Mesendoderm (in vitro differentiated cells): ENCODE results near the gene RNF38. TPM values are rescaled to one million over a fixed set of nuclear protein-coding genes. Genes with fewer than 3 reads are reported as not detected.
"Not testable (repeated sequence)": the region's sequence is repeated elsewhere in the genome, so short reads cannot be mapped to it uniquely, and the experiment has no call there.

Source experiments
- DNase-seq: peaks from one replicate; pipeline ENCODE4 v3.0.0; 2013
- H2AK5ac ChIP-seq: 2 replicates; pipeline ENCODE4 v1.6.1; 2013; ENCODE audit warnings: low read length, inconsistent platforms
- H2BK120ac ChIP-seq: 2 replicates; pipeline ENCODE4 v1.6.1; 2013; ENCODE audit warnings: low read depth, mild to moderate bottlenecking, low read length, moderate library complexity, mixed read lengths
- H2BK15ac ChIP-seq: replicated peaks from 2 replicates; pipeline ENCODE4 v1.6.1; 2013; ENCODE audit warnings: low read depth, mild to moderate bottlenecking, moderate library complexity
- H2BK5ac ChIP-seq: 2 replicates; pipeline ENCODE4 v1.6.1; 2013; ENCODE audit warnings: low read length, inconsistent platforms
- H3K18ac ChIP-seq: 2 replicates; pipeline ENCODE4 v1.6.1; 2013; ENCODE audit warnings: mild to moderate bottlenecking, low read length, mixed read lengths
- H3K23ac ChIP-seq: one replicate; pipeline ENCODE4 v1.6.1; 2013; ENCODE audit warnings: low read length
- H3K27ac ChIP-seq: 2 replicates; pipeline ENCODE4 v1.5.1; 2013; ENCODE audit warnings: low read depth, mild to moderate bottlenecking, inconsistent platforms, low read length, moderate library complexity
- H3K27me3 ChIP-seq: 2 replicates; pipeline ENCODE4 v1.6.1; 2013; ENCODE audit warnings: low read length, control low read depth, mild to moderate bottlenecking, inconsistent platforms; ENCODE audit not compliant: insufficient read depth, poor library complexity
- H3K36me3 ChIP-seq: 2 replicates; pipeline ENCODE4 v1.6.1; 2013; ENCODE audit warnings: low read length, inconsistent platforms; ENCODE audit not compliant: control insufficient read depth, insufficient read depth
- H3K4ac ChIP-seq: one replicate; pipeline ENCODE4 v1.6.1; 2013; ENCODE audit warnings: low read depth, mild to moderate bottlenecking, low read length, moderate library complexity
- H3K4me1 ChIP-seq: 2 replicates; pipeline ENCODE4 v1.6.1; 2013; ENCODE audit warnings: low read depth, low read length, inconsistent platforms; ENCODE audit not compliant: control insufficient read depth
- H3K4me2 ChIP-seq: 2 replicates; pipeline ENCODE4 v1.6.1; 2013; ENCODE audit warnings: low read length
- H3K4me3 ChIP-seq: 2 replicates; pipeline ENCODE4 v1.5.1; 2013; ENCODE audit warnings: mild to moderate bottlenecking, low read length
- H3K56ac ChIP-seq: one replicate; pipeline ENCODE4 v1.6.1; 2013; ENCODE audit warnings: low read length
- H3K79me1 ChIP-seq: 2 replicates; pipeline ENCODE4 v1.6.1; 2013; ENCODE audit warnings: low read length, inconsistent platforms
- H3K79me2 ChIP-seq: 2 replicates; pipeline ENCODE4 v1.6.1; 2013; ENCODE audit warnings: mild to moderate bottlenecking, low read length; ENCODE audit not compliant: control insufficient read depth, insufficient read depth
- H3K9ac ChIP-seq: 2 replicates; pipeline ENCODE4 v1.6.1; 2013; ENCODE audit warnings: low read length, inconsistent platforms
- H4K5ac ChIP-seq: one replicate; pipeline ENCODE4 v1.6.1; 2013; ENCODE audit warnings: low read length
- H4K8ac ChIP-seq: one replicate; pipeline ENCODE4 v1.6.1; 2013; ENCODE audit warnings: low read depth, mild to moderate bottlenecking, control low read depth, low read length, moderate library complexity
- WGBS: extraction: QIAGEN DNeasy Blood & Tissue Kit; methylation state at CpG from one replicate; pipeline ENCODE4 v1.1.7; 2013; ENCODE audit warnings: low lambda C conversion rate, missing lambda C conversion rate; ENCODE audit not compliant: insufficient coverage; ENCODE audit errors: extremely low coverage; 5-methylcytosine and 5-hydroxymethylcytosine counted together
- polyA plus RNA-seq, 2 experiments: library from polyadenylated mRNA; stranded (reverse); fragments of 200-250 nt; gene quantifications; one replicate each; pipeline ENCODE4 v1.2.3, GENCODE V29; 2013

Gene RNF38
- 22.1 TPM for polyA plus RNA-seq (2013, experiment 1 of 2)
- 20.9 TPM for polyA plus RNA-seq (2013, experiment 2 of 2)

DNA sequence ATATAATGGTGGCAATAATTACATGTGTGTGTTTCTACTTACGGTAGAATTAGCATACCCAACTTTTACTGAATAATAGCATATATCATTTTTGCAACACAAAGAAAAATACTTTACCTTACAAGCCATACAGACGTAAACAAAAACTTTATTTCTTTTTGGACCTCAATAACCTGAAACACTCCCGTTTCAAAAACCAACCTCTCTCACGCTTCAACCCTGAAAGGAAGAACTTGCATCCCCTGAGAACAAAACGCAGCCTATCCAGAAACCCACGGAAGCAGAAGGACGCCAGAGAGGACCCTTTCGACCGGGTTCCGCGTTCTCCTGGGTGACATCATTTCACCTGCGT lies at the start of gene RNF38:
Gene RNF38 (minus strand): TSS at position 290 of the 352 bp plus-strand sequence. CDS start 161 bp downstream, at position 129.
- peak within 1 kb of the TSS; percentile 96 for H3K18ac ChIP-seq
- peak within 1 kb of the TSS; percentile 49 for H3K4ac ChIP-seq
- H3K27ac ChIP-seq = peak within 1 kb of the TSS; percentile 98
- peak within 1 kb of the TSS; percentile 85 for H3K4me2 ChIP-seq
- peak within 1 kb of the TSS; percentile 99 for H3K56ac ChIP-seq
- H3K36me3 ChIP-seq = no peaks in the 10 kb centered on the region
- H3K9ac ChIP-seq = peak within 1 kb of the TSS; percentile 95
- H3K4me1 ChIP-seq = peaks cover 2% of the 10 kb centered on the region
- no peak within 1 kb of the TSS for H4K5ac ChIP-seq
- H2BK5ac ChIP-seq = peak within 1 kb of the TSS; percentile 50
- H3K27me3 ChIP-seq = no peaks in the 10 kb centered on the region
- H3K79me2 ChIP-seq = peaks cover 47% of the 10 kb centered on the region
- no peak within 1 kb of the TSS for H2AK5ac ChIP-seq
- no CpG with 5 or more reads among the region's 12 CpGs for WGBS
- no peak for DNase-seq
- peaks cover 7% of the 10 kb centered on the region for H3K79me1 ChIP-seq
- peak within 1 kb of the TSS; percentile 76 for H3K23ac ChIP-seq
- H2BK15ac ChIP-seq = no peak within 1 kb of the TSS
- H4K8ac ChIP-seq = peak within 1 kb of the TSS; percentile 30
- H2BK120ac ChIP-seq = no peak within 1 kb of the TSS
- H3K4me3 ChIP-seq = peak within 1 kb of the TSS; percentile 96

DNA sequence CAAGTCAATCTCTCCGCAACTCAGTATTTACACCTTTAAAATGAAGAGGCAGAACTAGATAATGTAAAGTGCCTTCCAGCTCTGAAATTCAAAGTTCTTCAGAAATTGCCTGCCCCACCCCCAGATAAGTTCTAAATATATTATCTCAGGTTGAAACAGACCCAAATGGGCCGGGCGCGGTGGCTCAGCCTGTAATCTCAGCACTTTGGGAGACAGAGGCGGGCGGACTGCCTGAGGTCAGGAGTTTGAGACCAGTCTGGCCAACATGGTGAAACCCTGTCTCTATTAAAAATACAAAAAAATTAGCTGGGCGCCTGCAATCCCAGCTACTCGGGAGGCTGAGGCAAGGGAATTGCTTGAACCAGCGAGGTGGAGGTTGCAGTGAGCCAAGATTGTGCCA lies 48.5 kb upstream of the RNF38 start:
- not testable (repeated sequence) for H3K79me1 ChIP-seq, H3K27me3 ChIP-seq, H2AK5ac ChIP-seq, H4K8ac ChIP-seq, H3K56ac ChIP-seq, H3K4me1 ChIP-seq, H2BK120ac ChIP-seq, DNase-seq, H2BK5ac ChIP-seq, H3K23ac ChIP-seq, H3K4me3 ChIP-seq, H3K27ac ChIP-seq, H3K36me3 ChIP-seq, H3K4me2 ChIP-seq, H2BK15ac ChIP-seq, H3K18ac ChIP-seq, H4K5ac ChIP-seq, H3K4ac ChIP-seq, H3K9ac ChIP-seq
- H3K79me2 ChIP-seq = peaks cover 24% of the 10 kb centered on the region
- no CpG with 5 or more reads among the region's 9 CpGs for WGBS

DNA sequence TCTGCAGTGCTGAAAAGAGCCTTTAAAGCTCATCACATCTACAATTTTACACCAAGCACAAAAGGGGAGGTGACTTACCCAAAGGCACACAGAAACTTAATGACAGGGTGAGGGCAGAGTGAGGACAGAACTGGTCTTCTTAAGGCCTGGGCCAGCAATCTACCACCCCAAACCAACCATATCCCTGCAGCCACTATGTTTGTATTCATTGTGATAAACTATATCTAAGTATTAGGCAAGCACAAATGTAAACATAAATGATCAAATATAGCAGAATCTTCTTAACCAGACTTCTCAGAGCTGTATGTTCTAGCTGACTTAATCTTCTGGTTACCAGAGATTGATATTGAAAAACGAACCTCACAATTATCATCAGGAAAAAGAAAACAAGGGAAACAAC lies 47.9 kb upstream of the RNF38 start:
- Histone ChIP-seq H3K27me3 (no peaks in the 10 kb centered on the region), H3K36me3 (no peaks in the 10 kb centered on the region), H4K8ac (no peak overlapping the region), H3K79me2 (peaks cover 26% of the 10 kb centered on the region), H3K18ac (no peak overlapping the region), H2BK15ac (no peak overlapping the region), H3K79me1 (peaks cover 8% of the 10 kb centered on the region), H3K9ac (no peak overlapping the region), H3K27ac (no peak overlapping the region), H3K4me3 (no peak overlapping the region), H4K5ac (no peak overlapping the region), H3K4me1 (no peaks in the 10 kb centered on the region), H3K4ac (no peak overlapping the region), H2AK5ac (no peak overlapping the region), H3K56ac (no peak overlapping the region), H2BK5ac (no peak overlapping the region), H3K4me2 (no peak overlapping the region), H2BK120ac (no peak overlapping the region), H3K23ac (no peak overlapping the region)
- DNase-seq = no peak
- WGBS = no CpG with 5 or more reads among the region's 1 CpG

DNA sequence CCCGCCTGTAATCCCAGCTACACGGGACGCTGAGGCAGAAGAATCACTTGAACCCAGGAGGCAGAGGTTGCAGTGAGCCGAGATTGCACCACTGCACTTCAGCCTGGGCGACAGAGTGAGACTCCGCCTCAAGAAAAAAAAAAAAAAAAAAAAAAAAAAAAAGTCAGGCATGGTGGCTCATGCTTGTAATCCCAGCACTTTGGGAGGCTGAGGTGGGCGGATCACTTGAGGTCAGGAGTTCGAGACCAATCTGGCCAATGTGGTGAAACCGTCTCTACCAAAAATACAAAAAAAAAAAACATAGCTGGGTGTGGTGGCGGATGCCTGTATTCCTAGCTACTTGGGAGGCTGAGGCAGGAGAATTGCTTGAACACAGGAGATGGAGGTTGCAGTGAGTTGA lies 46.6 kb upstream of the RNF38 start:
- H2BK15ac ChIP-seq, H3K18ac ChIP-seq, H3K4me1 ChIP-seq, H3K23ac ChIP-seq, H3K4ac ChIP-seq, H2BK120ac ChIP-seq, H3K56ac ChIP-seq, H3K9ac ChIP-seq, DNase-seq, H4K8ac ChIP-seq, H4K5ac ChIP-seq, H3K4me2 ChIP-seq, H2AK5ac ChIP-seq, H3K36me3 ChIP-seq, H3K4me3 ChIP-seq, H2BK5ac ChIP-seq, H3K27me3 ChIP-seq, H3K27ac ChIP-seq: not testable (repeated sequence)
- peaks cover 32% of the 10 kb centered on the region for H3K79me2 ChIP-seq
- H3K79me1 ChIP-seq = peaks cover 11% of the 10 kb centered on the region
- WGBS = no CpG with 5 or more reads among the region's 10 CpGs

DNA sequence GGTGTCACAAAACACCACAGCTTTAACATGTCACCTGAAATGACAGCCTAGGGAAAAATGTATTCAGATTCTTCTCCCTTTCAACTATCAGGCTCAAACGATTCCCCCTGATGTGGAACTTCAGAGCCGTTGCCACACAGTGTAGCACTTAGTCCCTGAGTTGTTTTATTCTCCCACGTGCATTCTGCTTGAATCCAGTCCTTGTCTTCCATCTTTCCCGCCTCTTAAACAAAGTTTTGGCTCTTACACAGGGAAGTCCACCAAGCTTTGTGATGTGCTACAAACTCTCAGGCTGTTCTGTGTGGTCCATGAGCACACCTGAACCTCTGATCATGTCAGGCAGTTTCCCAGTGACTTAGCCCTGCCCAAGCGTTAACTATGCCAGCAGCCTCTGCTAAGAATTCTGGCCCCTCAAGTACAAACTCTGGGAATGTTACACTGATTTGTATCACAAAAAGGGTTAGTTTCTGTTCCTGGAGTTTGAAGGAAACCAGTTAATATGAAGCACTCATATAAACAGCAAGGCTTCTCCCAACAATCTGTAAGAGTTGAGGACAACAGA lies 45.8 kb upstream of the RNF38 start:
- no peak overlapping the region for H2AK5ac ChIP-seq
- peaks cover 11% of the 10 kb centered on the region for H3K79me1 ChIP-seq
- peaks cover 35% of the 10 kb centered on the region for H3K79me2 ChIP-seq
- no peaks in the 10 kb centered on the region for H3K36me3 ChIP-seq
- H2BK120ac ChIP-seq = no peak overlapping the region
- H3K9ac ChIP-seq = no peak overlapping the region
- H3K27ac ChIP-seq = no peak overlapping the region
- H2BK15ac ChIP-seq = no peak overlapping the region
- no peak overlapping the region for H3K4me3 ChIP-seq
- no peak overlapping the region for H4K8ac ChIP-seq
- H3K18ac ChIP-seq = no peak overlapping the region
- no peak overlapping the region for H3K23ac ChIP-seq
- no peak overlapping the region for H2BK5ac ChIP-seq
- peak; percentile 33 for DNase-seq
- no peak overlapping the region for H3K56ac ChIP-seq
- H3K27me3 ChIP-seq = no peaks in the 10 kb centered on the region
- H3K4me1 ChIP-seq = peaks cover 4% of the 10 kb centered on the region
- whole genome bisulfite sequencing = no CpG with 5 or more reads among the region's 5 CpGs
- H3K4ac ChIP-seq = no peak overlapping the region
- no peak overlapping the region for H4K5ac ChIP-seq
- no peak overlapping the region for H3K4me2 ChIP-seq

DNA sequence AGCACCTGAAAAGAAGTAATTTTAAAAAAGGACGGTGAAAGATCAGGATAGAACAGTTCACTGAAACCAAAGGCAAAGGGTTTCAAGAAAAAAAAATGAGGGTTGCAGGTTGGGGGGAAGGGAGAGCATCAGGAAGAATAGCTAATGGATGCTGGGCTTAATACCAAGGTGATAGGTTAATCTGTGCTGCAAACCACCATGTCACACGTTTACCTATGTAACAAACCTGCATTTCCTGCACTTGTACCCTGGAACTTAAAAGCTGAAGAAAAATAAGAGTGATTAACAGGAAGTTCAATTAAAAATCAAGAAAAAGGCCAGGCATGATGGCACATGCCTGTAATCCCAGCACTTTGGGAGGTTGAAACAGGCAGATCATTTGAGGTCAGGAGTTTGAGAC lies 44.1 kb upstream of the RNF38 start:
- H3K79me2 ChIP-seq = peaks cover 37% of the 10 kb centered on the region
- H3K27me3 ChIP-seq = no peaks in the 10 kb centered on the region
- H3K18ac ChIP-seq = no peak overlapping the region
- no peak overlapping the region for H3K9ac ChIP-seq
- no peak overlapping the region for H3K4me2 ChIP-seq
- no peaks in the 10 kb centered on the region for H3K36me3 ChIP-seq
- H3K27ac ChIP-seq = no peak overlapping the region
- no peak for DNase-seq
- H3K4me3 ChIP-seq = no peak overlapping the region
- no CpG with 5 or more reads among the region's 2 CpGs for WGBS
- H2BK5ac ChIP-seq = no peak overlapping the region
- no peak overlapping the region for H4K8ac ChIP-seq
- H3K56ac ChIP-seq = no peak overlapping the region
- no peak overlapping the region for H2BK15ac ChIP-seq
- no peak overlapping the region for H2AK5ac ChIP-seq
- H3K79me1 ChIP-seq = peaks cover 13% of the 10 kb centered on the region
- H3K4me1 ChIP-seq = peaks cover 5% of the 10 kb centered on the region
- no peak overlapping the region for H4K5ac ChIP-seq
- no peak overlapping the region for H3K4ac ChIP-seq
- H3K23ac ChIP-seq = no peak overlapping the region
- H2BK120ac ChIP-seq = no peak overlapping the region
